Osteocyte (in vitro differentiated cells): ENCODE results near the gene PDSS1. TPM values are rescaled to one million over a fixed set of nuclear protein-coding genes. Genes with fewer than 3 reads are reported as not detected.
"Not testable (repeated sequence)": the region's sequence is repeated elsewhere in the genome, so short reads cannot be mapped to it uniquely, and the experiment has no call there.

Experiments used
- DNase-seq: peaks from one replicate; pipeline ENCODE4 v3.0.0; 2021; ENCODE audit warnings: mixed read lengths; ENCODE audit not compliant: unreplicated experiment; ENCODE audit errors: extremely low spot score
- H3K27ac Mint-ChIP-seq: one replicate; pipeline ENCODE4 v1.8.0; 2021; ENCODE audit warnings: mild to moderate bottlenecking, mixed read lengths; ENCODE audit not compliant: unreplicated experiment
- H3K27me3 Mint-ChIP-seq: one replicate; pipeline ENCODE4 v1.8.0; 2021; ENCODE audit warnings: mixed read lengths; ENCODE audit not compliant: unreplicated experiment
- H3K36me3 Mint-ChIP-seq: one replicate; pipeline ENCODE4 v1.8.0; 2021; ENCODE audit warnings: mixed read lengths; ENCODE audit not compliant: unreplicated experiment
- H3K4me1 Mint-ChIP-seq: one replicate; pipeline ENCODE4 v1.8.0; 2021; ENCODE audit warnings: mixed read lengths; ENCODE audit not compliant: unreplicated experiment
- H3K4me3 Mint-ChIP-seq: one replicate; pipeline ENCODE4 v1.8.0; 2021; ENCODE audit warnings: mild to moderate bottlenecking, moderate library complexity, mixed read lengths; ENCODE audit not compliant: unreplicated experiment
- H3K9me3 Mint-ChIP-seq: one replicate; pipeline ENCODE4 v1.8.0; 2021; ENCODE audit warnings: mixed read lengths; ENCODE audit not compliant: unreplicated experiment
- total RNA-seq: library from RNA; stranded (reverse); gene quantifications from 2 replicates; pipeline ENCODE4 v1.2.1, GENCODE V29; 2021
- TF ChIP-seq, protein P1 (sequence below): fragments of 200-600 bp; sonication (generic); IDR thresholded peaks from 2 replicates; pipeline ENCODE4 v1.5.0; 2021; ENCODE audit warnings: antibody characterized with exemption, mild to moderate bottlenecking, moderate library complexity

The PDSS1 gene
- total RNA-seq, 1 donor from 2014 or later = 3.4 TPM

GRCh38 chr10:26662864-26663263 is 34.6 kb upstream of the PDSS1 start:
- H3K9me3 Mint-ChIP-seq = no peaks in the 10 kb centered on the region
- TF ChIP-seq, protein P1, sequence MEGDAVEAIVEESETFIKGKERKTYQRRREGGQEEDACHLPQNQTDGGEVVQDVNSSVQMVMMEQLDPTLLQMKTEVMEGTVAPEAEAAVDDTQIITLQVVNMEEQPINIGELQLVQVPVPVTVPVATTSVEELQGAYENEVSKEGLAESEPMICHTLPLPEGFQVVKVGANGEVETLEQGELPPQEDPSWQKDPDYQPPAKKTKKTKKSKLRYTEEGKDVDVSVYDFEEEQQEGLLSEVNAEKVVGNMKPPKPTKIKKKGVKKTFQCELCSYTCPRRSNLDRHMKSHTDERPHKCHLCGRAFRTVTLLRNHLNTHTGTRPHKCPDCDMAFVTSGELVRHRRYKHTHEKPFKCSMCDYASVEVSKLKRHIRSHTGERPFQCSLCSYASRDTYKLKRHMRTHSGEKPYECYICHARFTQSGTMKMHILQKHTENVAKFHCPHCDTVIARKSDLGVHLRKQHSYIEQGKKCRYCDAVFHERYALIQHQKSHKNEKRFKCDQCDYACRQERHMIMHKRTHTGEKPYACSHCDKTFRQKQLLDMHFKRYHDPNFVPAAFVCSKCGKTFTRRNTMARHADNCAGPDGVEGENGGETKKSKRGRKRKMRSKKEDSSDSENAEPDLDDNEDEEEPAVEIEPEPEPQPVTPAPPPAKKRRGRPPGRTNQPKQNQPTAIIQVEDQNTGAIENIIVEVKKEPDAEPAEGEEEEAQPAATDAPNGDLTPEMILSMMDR = no peak
- H3K4me1 Mint-ChIP-seq = no peaks in the 10 kb centered on the region
- peaks cover 31% of the 10 kb centered on the region for H3K27me3 Mint-ChIP-seq
- H3K27ac Mint-ChIP-seq = no peak overlapping the region
- no peak overlapping the region for H3K4me3 Mint-ChIP-seq
- H3K36me3 Mint-ChIP-seq = no peaks in the 10 kb centered on the region
- no peak for DNase-seq

- H3K4me3 Mint-ChIP-seq = no peak overlapping the region
- no peaks in the 10 kb centered on the region for H3K36me3 Mint-ChIP-seq
- H3K27me3 Mint-ChIP-seq = peaks cover 18% of the 10 kb centered on the region
- H3K9me3 Mint-ChIP-seq = no peaks in the 10 kb centered on the region
- H3K4me1 Mint-ChIP-seq = no peaks in the 10 kb centered on the region
- no peak overlapping the region for H3K27ac Mint-ChIP-seq
- TF ChIP-seq, protein P1 = no peak
- no peak for DNase-seq
Observed at GRCh38 chr10:26665080-26666048, 32.1 kb upstream of the PDSS1 start.

GRCh38 chr10:26675873-26676257 is 21.6 kb upstream of the PDSS1 start:
- H3K27me3 Mint-ChIP-seq = peaks cover 17% of the 10 kb centered on the region
- H3K27ac Mint-ChIP-seq = no peak overlapping the region
- H3K4me3 Mint-ChIP-seq = no peak overlapping the region
- H3K9me3 Mint-ChIP-seq = no peaks in the 10 kb centered on the region
- no peaks in the 10 kb centered on the region for H3K36me3 Mint-ChIP-seq
- TF ChIP-seq, protein P1 = no peak
- no peaks in the 10 kb centered on the region for H3K4me1 Mint-ChIP-seq
- no peak for DNase-seq

- TF ChIP-seq, protein P1 = no peak
- Mint-ChIP-seq H3K27ac (no peak overlapping the region), H3K4me1 (peaks cover 2% of the 10 kb centered on the region), H3K9me3 (no peaks in the 10 kb centered on the region), H3K4me3 (no peak overlapping the region), H3K27me3 (peaks cover 23% of the 10 kb centered on the region), H3K36me3 (no peaks in the 10 kb centered on the region)
- DNase-seq = no peak
Observed at GRCh38 chr10:26679588-26679987, 17.9 kb upstream of the PDSS1 start.

DNA sequence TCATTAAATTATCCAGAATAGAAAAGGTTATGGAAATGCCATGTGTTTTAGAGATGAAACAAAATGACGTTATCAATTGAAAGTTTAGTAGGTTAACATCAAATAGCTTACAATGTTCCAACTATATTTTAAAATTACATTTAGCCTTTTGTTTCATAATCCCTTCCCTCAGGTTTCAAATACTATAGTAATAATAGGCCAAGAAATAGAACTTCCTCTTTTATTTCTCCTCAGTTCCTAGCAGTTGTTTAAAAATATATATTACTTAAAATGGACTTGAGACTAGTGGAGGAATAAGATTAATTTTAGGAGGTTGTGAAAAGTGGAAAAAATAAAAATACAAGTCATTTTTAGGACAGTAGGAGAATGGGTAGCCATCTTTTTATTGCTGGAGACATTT is 16.4 kb upstream of the PDSS1 start:
- Mint-ChIP-seq H3K4me3 (no peak overlapping the region), H3K9me3 (no peaks in the 10 kb centered on the region), H3K27ac (no peak overlapping the region), H3K36me3 (no peaks in the 10 kb centered on the region), H3K27me3 (peaks cover 31% of the 10 kb centered on the region), H3K4me1 (peaks cover 2% of the 10 kb centered on the region)
- TF ChIP-seq, protein P1 = no peak
- no peak for DNase-seq

GRCh38 chr10:26681971-26682370 is 15.5 kb upstream of the PDSS1 start:
- not testable (repeated sequence) for H3K4me3 Mint-ChIP-seq, H3K36me3 Mint-ChIP-seq, H3K9me3 Mint-ChIP-seq, H3K27ac Mint-ChIP-seq, H3K4me1 Mint-ChIP-seq, DNase-seq
- H3K27me3 Mint-ChIP-seq = peaks cover 31% of the 10 kb centered on the region
